Endodermal cell (in vitro differentiated cells): ENCODE results near the gene WDR54. TPM values are rescaled to one million over a fixed set of nuclear protein-coding genes. Genes with fewer than 3 reads are reported as not detected.

Experiments used
- DNase-seq: peaks from one replicate; pipeline ENCODE4 v3.0.0-alpha.2; 2017
- H3K27ac ChIP-seq: 2 replicates; pipeline ENCODE4 v1.5.1; 2013; ENCODE audit warnings: mild to moderate bottlenecking, low read depth, low read length, moderate library complexity
- H3K27me3 ChIP-seq: 2 replicates; pipeline ENCODE4 v1.6.1; 2013; ENCODE audit warnings: mild to moderate bottlenecking, low read length, moderate library complexity; ENCODE audit not compliant: insufficient read depth, control insufficient read depth, poor library complexity, severe bottlenecking
- H3K36me3 ChIP-seq: 2 replicates; pipeline ENCODE4 v1.7.0; 2013; ENCODE audit warnings: mild to moderate bottlenecking, low read length, moderate library complexity; ENCODE audit not compliant: control insufficient read depth, insufficient read depth
- H3K4me1 ChIP-seq: one replicate; pipeline ENCODE4 v1.7.0; 2013; ENCODE audit warnings: low read length; ENCODE audit not compliant: control insufficient read depth, insufficient read depth
- H3K4me3 ChIP-seq: 2 replicates; pipeline ENCODE4 v1.5.1; 2013; ENCODE audit warnings: mild to moderate bottlenecking, low read length, moderate library complexity
- H3K9ac ChIP-seq: 2 replicates; pipeline ENCODE4 v1.6.1; 2013; ENCODE audit warnings: mild to moderate bottlenecking, low read length, moderate library complexity; ENCODE audit not compliant: poor library complexity, severe bottlenecking; ENCODE audit errors: extremely low read depth
- H3K9me3 ChIP-seq: 2 replicates; pipeline ENCODE4 v1.6.1; 2013; ENCODE audit warnings: mild to moderate bottlenecking, low read length, moderate library complexity; ENCODE audit not compliant: control insufficient read depth
- H3K27ac Mint-ChIP-seq: 2 replicates; pipeline ENCODE4 v1.8.0; 2020; ENCODE audit warnings: mixed read lengths
- H3K27me3 Mint-ChIP-seq: 2 replicates; pipeline ENCODE4 v1.8.0; 2021; ENCODE audit warnings: mild to moderate bottlenecking, mixed read lengths; ENCODE audit not compliant: insufficient read depth
- H3K36me3 Mint-ChIP-seq: 2 replicates; pipeline ENCODE4 v1.8.0; 2020; ENCODE audit warnings: low read depth, mixed read lengths
- H3K4me1 Mint-ChIP-seq: 2 replicates; pipeline ENCODE4 v1.8.0; 2020; ENCODE audit warnings: mixed read lengths
- H3K4me3 Mint-ChIP-seq: 2 replicates; pipeline ENCODE4 v1.8.0; 2020; ENCODE audit warnings: mild to moderate bottlenecking, moderate library complexity, mixed read lengths
- H3K9me3 Mint-ChIP-seq: 2 replicates; pipeline ENCODE4 v1.8.0; 2020; ENCODE audit warnings: mild to moderate bottlenecking, mixed read lengths
- CTCF ChIP-seq: fragments of 200-600 bp; sonication (generic); conservative IDR thresholded peaks from 2 replicates; pipeline ENCODE4 v1.5.0; 2021; ENCODE audit warnings: antibody characterized with exemption, mild to moderate bottlenecking
- WGBS, 2 experiments: methylation state at CpG; one replicate each; pipeline versions ENCODE4 v1.1.5 to v1.1.7; 2013; ENCODE audit warnings: missing lambda C conversion rate in 2 of 2, mixed read lengths in 1 of 2; ENCODE audit not compliant: insufficient coverage in 1 of 2, insufficient read length in 1 of 2; 5-methylcytosine and 5-hydroxymethylcytosine counted together
- total RNA-seq, 2 donors: library from RNA; stranded (reverse); fragmentation: NEBNext Ultra II Directional in 1 of 2; extraction: Animal tissue kit (Norgen Biotek cat#: 25700) in 1 of 2; gene quantifications; 2 replicates in 1 of 2; 3 replicates in 1 of 2; pipeline ENCODE4 v1.2.1, GENCODE V29; 2021

Gene WDR54
- total RNA-seq, 2 donors from 2014 or later: 43.1 to 69.4 TPM

GRCh38 chr2:74426181-74426758 is 4.7 kb downstream of the WDR54 start:
- peak; percentile 82 for DNase-seq
- peaks cover 53% of the 10 kb centered on the region for H3K36me3 Mint-ChIP-seq
- whole genome bisulfite sequencing, 2 experiments: 73 to 100% methylated on average over 2 to 14 of the region's 14 CpGs
- H3K27ac Mint-ChIP-seq: peak overlapping the region; percentile 63
- H3K9me3 Mint-ChIP-seq: no peaks in the 10 kb centered on the region
- H3K9ac ChIP-seq: no peak overlapping the region
- no peaks in the 10 kb centered on the region for H3K27me3 ChIP-seq
- no peaks in the 10 kb centered on the region for H3K9me3 ChIP-seq
- H3K27me3 Mint-ChIP-seq: peaks cover 13% of the 10 kb centered on the region
- H3K4me3 ChIP-seq: no peak overlapping the region
- H3K36me3 ChIP-seq: peaks cover 68% of the 10 kb centered on the region
- H3K27ac ChIP-seq: peak overlapping the region; percentile 27
- peaks cover 17% of the 10 kb centered on the region for H3K4me1 ChIP-seq
- TF ChIP-seq CTCF: no peak
- H3K4me3 Mint-ChIP-seq: peak overlapping the region; percentile 19
- H3K4me1 Mint-ChIP-seq: peaks cover 37% of the 10 kb centered on the region

- peaks cover 8% of the 10 kb centered on the region for H3K27me3 Mint-ChIP-seq
- H3K9me3 Mint-ChIP-seq: no peaks in the 10 kb centered on the region
- H3K4me3 Mint-ChIP-seq: no peak overlapping the region
- Histone ChIP-seq H3K36me3 (peaks cover 80% of the 10 kb centered on the region), H3K27ac (no peak overlapping the region), H3K9me3 (no peaks in the 10 kb centered on the region), H3K27me3 (no peaks in the 10 kb centered on the region), H3K4me3 (no peak overlapping the region), H3K4me1 (peaks cover 17% of the 10 kb centered on the region), H3K9ac (no peak overlapping the region)
- DNase-seq: peak; percentile 65
- peak overlapping the region; percentile 63 for H3K27ac Mint-ChIP-seq
- peaks cover 37% of the 10 kb centered on the region for H3K4me1 Mint-ChIP-seq
- WGBS, 2 experiments: 82 to 89% methylated on average over 3 of the region's 3 CpGs
- peak; percentile 40 for TF ChIP-seq CTCF
- H3K36me3 Mint-ChIP-seq: peaks cover 64% of the 10 kb centered on the region
Measured at GRCh38 chr2:74427551-74427950, 6.0 kb downstream of the WDR54 start.

- peaks cover 84% of the 10 kb centered on the region for H3K36me3 ChIP-seq
Measured at GRCh38 chr2:74428675-74429074, 7.1 kb downstream of the WDR54 start.

More at GRCh38 chr2:74428675-74429074, 7.1 kb downstream of the WDR54 start:
- H3K27ac ChIP-seq: no peak overlapping the region
- WGBS, 2 experiments: 92% methylated on average over 5 of the region's 5 CpGs; no CpG with 5 or more reads in 1 of the 2 experiments
- H3K4me3 ChIP-seq: no peak overlapping the region
- no peak for TF ChIP-seq CTCF
- H3K27ac Mint-ChIP-seq: peak overlapping the region; percentile 45
- no peaks in the 10 kb centered on the region for H3K9me3 Mint-ChIP-seq
- peaks cover 37% of the 10 kb centered on the region for H3K4me1 Mint-ChIP-seq
- H3K36me3 Mint-ChIP-seq: peaks cover 69% of the 10 kb centered on the region
- H3K4me3 Mint-ChIP-seq: no peak overlapping the region
- H3K9ac ChIP-seq: no peak overlapping the region
- no peaks in the 10 kb centered on the region for H3K27me3 Mint-ChIP-seq
- H3K9me3 ChIP-seq: no peaks in the 10 kb centered on the region
- H3K27me3 ChIP-seq: no peaks in the 10 kb centered on the region
- H3K4me1 ChIP-seq: peaks cover 17% of the 10 kb centered on the region
- DNase-seq: no peak
